ENCODE results near the gene LRBA.

The LRBA gene

GRCh38 chr4:150988238-150988637 is 26.8 kb downstream of the LRBA start:
- WGBS (ENCODE audit: insufficient coverage): 94% methylated on average over 2 of the region's 2 CpGs
- Histone ChIP-seq H3K4me3 (ENCODE audit: control insufficient read depth in 1 of 7, extremely low read depth in 1 of 7, insufficient read depth in 4 of 7, low read depth in 2 of 7, low read length in 6 of 7) (no peak overlapping the region), H3K4me1 (ENCODE audit: control extremely low read depth in 1 of 4, control insufficient read depth in 4 of 4, insufficient read depth in 4 of 4, low read length in 3 of 4) (peaks cover 0 to 15% (median 6%) of the 10 kb centered on the region in 4 experiments), H3K36me3 (ENCODE audit: control insufficient read depth in 4 of 4, insufficient read depth in 4 of 4, low read length in 3 of 4) (peaks cover 0 to 8% (median 3%) of the 10 kb centered on the region in 4 experiments), H3K9me3 (ENCODE audit: control extremely low read depth in 1 of 5, control insufficient read depth in 4 of 5, insufficient read depth in 2 of 5, low read depth in 1 of 5, low read length in 4 of 5) (peaks cover 0 to 2% (median 0%) of the 10 kb centered on the region in 5 experiments), H3K27ac (ENCODE audit: insufficient read depth in 1 of 2, low read depth in 1 of 2, low read length in 2 of 2, poor library complexity in 1 of 2, severe bottlenecking in 2 of 2) (no peak overlapping the region), H3K27me3 (replicated peaks in 2 of 5; ENCODE audit: control insufficient read depth in 4 of 5, insufficient read depth in 5 of 5, low read length in 4 of 5) (no peaks in the 10 kb centered on the region)
- DNase-seq: no peak
- ChIA-PET POLR2A (no interaction called here), CTCF (interaction anchor here (0.6 kb wide), 1 partner anchor 13 kb away, joined by 3 read pairs; no protein-coding TSS in a partner anchor)

DNA sequence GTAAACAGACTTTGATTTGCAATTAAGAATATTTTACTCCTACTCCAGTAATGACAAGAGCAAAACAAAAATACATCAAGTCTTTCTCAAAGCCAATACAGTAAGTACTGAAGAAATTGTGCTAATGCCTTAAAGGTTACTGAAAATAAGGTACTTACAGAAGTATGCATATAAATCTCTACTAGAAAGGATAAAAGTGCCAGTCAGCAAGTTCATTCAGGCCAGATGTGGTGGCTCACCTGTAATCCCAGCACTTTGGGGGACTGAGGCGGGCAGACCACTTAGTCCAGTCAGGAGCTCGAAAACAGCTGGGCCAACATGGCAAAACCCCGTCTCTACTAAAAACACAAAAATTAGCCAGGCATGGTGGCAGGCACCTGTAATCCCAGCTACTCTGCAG is 27.9 kb downstream of the LRBA start:
- POLR2A ChIA-PET: no interaction called here
- H3K9me3 ChIP-seq (ENCODE audit: control extremely low read depth in 1 of 5, control insufficient read depth in 4 of 5, insufficient read depth in 2 of 5, low read depth in 1 of 5, low read length in 4 of 5): peaks cover 0 to 2% (median 0%) of the 10 kb centered on the region in 5 experiments
- 96% methylated on average over 3 of the region's 3 CpGs for WGBS (ENCODE audit: insufficient coverage)
- peaks cover 0 to 21% (median 6%) of the 10 kb centered on the region in 4 experiments for H3K4me1 ChIP-seq (ENCODE audit: control extremely low read depth in 1 of 4, control insufficient read depth in 4 of 4, insufficient read depth in 4 of 4, low read length in 3 of 4)
- CTCF ChIA-PET: interaction anchor here (0.6 kb wide), 1 partner anchor 24 kb away, joined by 3 read pairs; no protein-coding TSS in a partner anchor
- no peak overlapping the region for H3K27ac ChIP-seq (ENCODE audit: insufficient read depth in 1 of 2, low read depth in 1 of 2, low read length in 2 of 2, poor library complexity in 1 of 2, severe bottlenecking in 2 of 2)
- H3K36me3 ChIP-seq (ENCODE audit: control insufficient read depth in 4 of 4, insufficient read depth in 4 of 4, low read length in 3 of 4): peaks cover 0 to 8% (median 2%) of the 10 kb centered on the region in 4 experiments
- H3K4me3 ChIP-seq (ENCODE audit: control insufficient read depth in 1 of 7, extremely low read depth in 1 of 7, insufficient read depth in 4 of 7, low read depth in 2 of 7, low read length in 6 of 7): no peak overlapping the region
- no peak for DNase-seq
- no peaks in the 10 kb centered on the region for H3K27me3 ChIP-seq (replicated peaks in 2 of 5; ENCODE audit: control insufficient read depth in 4 of 5, insufficient read depth in 5 of 5, low read length in 4 of 5)

DNA sequence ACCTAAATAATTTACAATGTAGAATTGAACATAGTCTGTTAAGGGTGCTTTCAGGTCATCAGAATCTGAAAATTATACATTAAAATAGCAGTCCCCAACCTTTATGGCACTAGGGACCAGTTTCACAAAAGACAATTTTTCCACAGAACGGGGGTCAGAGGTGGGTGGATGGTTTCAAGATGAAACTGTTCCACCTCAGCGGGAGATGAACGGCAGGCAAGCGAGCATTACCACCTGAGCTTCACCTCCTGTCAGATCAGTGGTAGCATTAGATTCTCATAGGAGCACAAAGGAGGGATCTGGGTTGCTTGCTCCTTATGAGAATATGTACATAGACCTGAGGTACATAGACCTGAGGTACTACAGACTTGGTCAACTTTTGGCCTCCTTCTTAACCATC is 29.0 kb downstream of the LRBA start:
- no peak overlapping the region for H3K4me3 ChIP-seq (ENCODE audit: control insufficient read depth in 1 of 7, extremely low read depth in 1 of 7, insufficient read depth in 4 of 7, low read depth in 2 of 7, low read length in 6 of 7)
- peaks cover 0 to 6% (median 2%) of the 10 kb centered on the region in 4 experiments for H3K36me3 ChIP-seq (ENCODE audit: control insufficient read depth in 4 of 4, insufficient read depth in 4 of 4, low read length in 3 of 4)
- DNase-seq: no peak
- peaks cover 0 to 1% (median 0%) of the 10 kb centered on the region in 5 experiments for H3K9me3 ChIP-seq (ENCODE audit: control extremely low read depth in 1 of 5, control insufficient read depth in 4 of 5, insufficient read depth in 2 of 5, low read depth in 1 of 5, low read length in 4 of 5)
- CTCF ChIA-PET: no interaction called here
- POLR2A ChIA-PET: interaction anchor here (0.6 kb wide), 1 partner anchor 117 kb away, joined by 3 read pairs; no protein-coding TSS in a partner anchor
- 90% methylated on average over 4 of the region's 4 CpGs for WGBS (ENCODE audit: insufficient coverage)
- H3K27ac ChIP-seq (ENCODE audit: insufficient read depth in 1 of 2, low read depth in 1 of 2, low read length in 2 of 2, poor library complexity in 1 of 2, severe bottlenecking in 2 of 2): peak overlapping the region in 1 of 2 experiments; percentile 27
- peaks cover 0 to 22% (median 6%) of the 10 kb centered on the region in 4 experiments for H3K4me1 ChIP-seq (ENCODE audit: control extremely low read depth in 1 of 4, control insufficient read depth in 4 of 4, insufficient read depth in 4 of 4, low read length in 3 of 4)
- H3K27me3 ChIP-seq (replicated peaks in 2 of 5; ENCODE audit: control insufficient read depth in 4 of 5, insufficient read depth in 5 of 5, low read length in 4 of 5): no peaks in the 10 kb centered on the region

DNA sequence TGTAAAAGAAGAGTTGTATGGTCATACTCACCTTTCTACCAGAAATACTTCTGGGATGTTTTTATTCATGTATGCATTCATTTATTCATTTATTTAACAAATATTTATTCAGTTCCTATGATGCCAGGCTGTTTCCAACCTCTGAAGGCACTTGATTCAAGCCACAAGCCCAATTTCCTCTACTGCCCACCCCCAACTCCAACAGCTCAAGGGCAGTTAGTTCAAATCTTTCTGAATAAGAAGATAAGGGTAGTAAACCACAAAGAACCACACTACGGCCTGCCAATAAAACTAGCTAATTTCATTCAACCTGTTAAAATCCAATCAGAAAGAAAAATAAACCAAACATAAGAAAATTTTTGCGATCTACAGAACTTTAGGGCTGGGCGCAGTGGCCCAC is 31.2 kb downstream of the LRBA start:
- Histone ChIP-seq H3K4me1 (ENCODE audit: control extremely low read depth in 1 of 4, control insufficient read depth in 4 of 4, insufficient read depth in 4 of 4, low read length in 3 of 4) (peaks cover 0 to 23% (median 6%) of the 10 kb centered on the region in 4 experiments), H3K27me3 (replicated peaks in 2 of 5; ENCODE audit: control insufficient read depth in 4 of 5, insufficient read depth in 5 of 5, low read length in 4 of 5) (no peaks in the 10 kb centered on the region), H3K27ac (ENCODE audit: insufficient read depth in 1 of 2, low read depth in 1 of 2, low read length in 2 of 2, poor library complexity in 1 of 2, severe bottlenecking in 2 of 2) (no peak overlapping the region), H3K36me3 (ENCODE audit: control insufficient read depth in 4 of 4, insufficient read depth in 4 of 4, low read length in 3 of 4) (peaks cover 0 to 6% (median 3%) of the 10 kb centered on the region in 4 experiments), H3K9me3 (ENCODE audit: control extremely low read depth in 1 of 5, control insufficient read depth in 4 of 5, insufficient read depth in 2 of 5, low read depth in 1 of 5, low read length in 4 of 5) (peaks cover 0 to 3% (median 0%) of the 10 kb centered on the region in 5 experiments), H3K4me3 (ENCODE audit: control insufficient read depth in 1 of 7, extremely low read depth in 1 of 7, insufficient read depth in 4 of 7, low read depth in 2 of 7, low read length in 6 of 7) (no peak overlapping the region)
- peak; percentile 25 to 85 (median 73) for DNase-seq
- WGBS (ENCODE audit: insufficient coverage): 100% methylated on average over 1 of the region's 3 CpGs
- POLR2A ChIA-PET: no interaction called here
- CTCF ChIA-PET: interaction anchor here (0.7 to 2.4 kb wide), 2 partner anchors 12 to 43 kb away, joined by 3 to 10 read pairs; no protein-coding TSS in a partner anchor

GRCh38 chr4:150982557-150983233 is 32.4 kb downstream of the LRBA start:
- H3K4me1 ChIP-seq (ENCODE audit: control extremely low read depth in 1 of 4, control insufficient read depth in 4 of 4, insufficient read depth in 4 of 4, low read length in 3 of 4): peaks cover 0 to 23% (median 6%) of the 10 kb centered on the region in 4 experiments
- ChIA-PET POLR2A (no interaction called here), CTCF (no interaction called here)
- WGBS (ENCODE audit: insufficient coverage): 100% methylated on average over 1 of the region's 1 CpG
- peaks cover 0 to 5% (median 0%) of the 10 kb centered on the region in 5 experiments for H3K9me3 ChIP-seq (ENCODE audit: control extremely low read depth in 1 of 5, control insufficient read depth in 4 of 5, insufficient read depth in 2 of 5, low read depth in 1 of 5, low read length in 4 of 5)
- no peaks in the 10 kb centered on the region for H3K27me3 ChIP-seq (replicated peaks in 2 of 5; ENCODE audit: control insufficient read depth in 4 of 5, insufficient read depth in 5 of 5, low read length in 4 of 5)
- no peak overlapping the region for H3K4me3 ChIP-seq (ENCODE audit: control insufficient read depth in 1 of 7, extremely low read depth in 1 of 7, insufficient read depth in 4 of 7, low read depth in 2 of 7, low read length in 6 of 7)
- H3K36me3 ChIP-seq (ENCODE audit: control insufficient read depth in 4 of 4, insufficient read depth in 4 of 4, low read length in 3 of 4): peaks cover 0 to 9% (median 4%) of the 10 kb centered on the region in 4 experiments
- H3K27ac ChIP-seq (ENCODE audit: insufficient read depth in 1 of 2, low read depth in 1 of 2, low read length in 2 of 2, poor library complexity in 1 of 2, severe bottlenecking in 2 of 2): peak overlapping the region in 1 of 2 experiments; percentile 38
- peak in 2 of 3 donors; percentile 18 to 37 for DNase-seq

GRCh38 chr4:150978738-150979575 is 36.1 kb downstream of the LRBA start:
- ChIA-PET POLR2A (interaction anchor here (0.6 kb wide), 1 partner anchor 38 kb away, joined by 3 read pairs; no protein-coding TSS in a partner anchor), CTCF (interaction anchor here (0.6 to 2.8 kb wide), 6 partner anchors 15 to 40 kb away, joined by 3 to 8 read pairs (median 4); no protein-coding TSS in a partner anchor)
- no CpG with 5 or more reads among the region's 3 CpGs for WGBS (ENCODE audit: insufficient coverage)
- no peak overlapping the region for H3K4me3 ChIP-seq (ENCODE audit: control insufficient read depth in 1 of 7, extremely low read depth in 1 of 7, insufficient read depth in 4 of 7, low read depth in 2 of 7, low read length in 6 of 7)
- DNase-seq: peak in 1 of 3 donors; percentile 30
- peaks cover 0 to 14% (median 12%) of the 10 kb centered on the region in 4 experiments for H3K36me3 ChIP-seq (ENCODE audit: control insufficient read depth in 4 of 4, insufficient read depth in 4 of 4, low read length in 3 of 4)
- peaks cover 0 to 22% (median 8%) of the 10 kb centered on the region in 4 experiments for H3K4me1 ChIP-seq (ENCODE audit: control extremely low read depth in 1 of 4, control insufficient read depth in 4 of 4, insufficient read depth in 4 of 4, low read length in 3 of 4)
- H3K27ac ChIP-seq (ENCODE audit: insufficient read depth in 1 of 2, low read depth in 1 of 2, low read length in 2 of 2, poor library complexity in 1 of 2, severe bottlenecking in 2 of 2): no peak overlapping the region
- H3K27me3 ChIP-seq (replicated peaks in 2 of 5; ENCODE audit: control insufficient read depth in 4 of 5, insufficient read depth in 5 of 5, low read length in 4 of 5): no peaks in the 10 kb centered on the region
- peaks cover 0 to 5% (median 0%) of the 10 kb centered on the region in 5 experiments for H3K9me3 ChIP-seq (ENCODE audit: control extremely low read depth in 1 of 5, control insufficient read depth in 4 of 5, insufficient read depth in 2 of 5, low read depth in 1 of 5, low read length in 4 of 5)

All from common myeloid progenitor, CD34-positive (primary cell).